Neutrophil (primary cell): ENCODE data around the gene FBXO24.

Experiments
- H3K27ac ChIP-seq: fragments of 200-600 bp; sonication (generic); 2 replicates; pipeline ENCODE4 v1.5.1; 2016; ENCODE audit warnings: mild to moderate bottlenecking, moderate library complexity
- H3K27me3 ChIP-seq: fragments of 200-600 bp; sonication (generic); 2 replicates; pipeline ENCODE4 v1.6.0; 2016; ENCODE audit warnings: mild to moderate bottlenecking
- H3K36me3 ChIP-seq: fragments of 200-600 bp; sonication (generic); 2 replicates; pipeline ENCODE4 v1.5.1; 2017
- H3K4me1 ChIP-seq, 2 experiments: fragments of 200-600 bp in 1 of 2; sonication (generic) in 1 of 2; 1 replicate in 1 of 2; 2 replicates in 1 of 2; pipeline versions ENCODE4 v1.5.1 to v1.6.1; 2013 to 2016; ENCODE audit warnings: low read depth in 1 of 2, low read length in 1 of 2, mild to moderate bottlenecking in 1 of 2, moderate library complexity in 1 of 2; ENCODE audit not compliant: control insufficient read depth in 1 of 2, insufficient read depth in 1 of 2
- H3K4me3 ChIP-seq, 2 experiments: fragments of 200-600 bp in 1 of 2; sonication (generic) in 1 of 2; 1 replicate in 1 of 2; 2 replicates in 1 of 2; pipeline ENCODE4 v1.5.1; 2013 to 2016; ENCODE audit warnings: low read depth in 1 of 2, low read length in 1 of 2, mild to moderate bottlenecking in 1 of 2, moderate library complexity in 1 of 2
- H3K9me3 ChIP-seq: fragments of 200-600 bp; sonication (generic); 2 replicates; pipeline ENCODE4 v1.5.1; 2016
- TF ChIP-seq, protein P1 (sequence below): fragments of 200-600 bp; sonication (generic); IDR thresholded peaks from 2 replicates; pipeline ENCODE4 v1.5.1; 2016; ENCODE audit warnings: antibody characterized with exemption

Gene FBXO24

DNA sequence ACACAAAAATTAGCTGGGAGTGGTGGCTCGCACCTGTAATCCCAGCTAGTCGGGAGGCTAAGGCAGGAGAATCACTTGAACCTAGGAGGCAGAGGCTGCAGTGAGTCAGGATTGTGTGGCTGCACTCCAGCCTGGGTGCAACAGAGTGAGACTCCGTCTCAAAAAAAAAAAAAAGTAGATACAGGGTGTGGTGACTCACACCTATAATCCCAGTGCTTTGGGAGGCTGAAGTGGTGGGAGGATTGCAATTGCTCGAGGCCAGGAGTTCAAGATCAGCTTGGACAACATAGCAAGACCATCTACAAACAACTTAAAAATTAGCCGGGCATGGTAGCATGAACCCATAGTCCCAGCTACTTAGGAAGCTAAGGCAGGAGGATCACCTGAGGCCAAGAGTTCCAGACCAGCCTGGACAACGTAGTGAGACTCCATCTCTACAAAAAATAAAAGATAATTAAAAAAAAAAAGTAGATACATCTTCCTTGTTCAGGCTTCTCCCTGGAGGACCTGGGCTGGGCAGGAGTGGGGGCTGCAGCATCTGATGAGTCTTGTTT is 28.3 kb downstream of the FBXO24 start:
- TF ChIP-seq, protein P1, sequence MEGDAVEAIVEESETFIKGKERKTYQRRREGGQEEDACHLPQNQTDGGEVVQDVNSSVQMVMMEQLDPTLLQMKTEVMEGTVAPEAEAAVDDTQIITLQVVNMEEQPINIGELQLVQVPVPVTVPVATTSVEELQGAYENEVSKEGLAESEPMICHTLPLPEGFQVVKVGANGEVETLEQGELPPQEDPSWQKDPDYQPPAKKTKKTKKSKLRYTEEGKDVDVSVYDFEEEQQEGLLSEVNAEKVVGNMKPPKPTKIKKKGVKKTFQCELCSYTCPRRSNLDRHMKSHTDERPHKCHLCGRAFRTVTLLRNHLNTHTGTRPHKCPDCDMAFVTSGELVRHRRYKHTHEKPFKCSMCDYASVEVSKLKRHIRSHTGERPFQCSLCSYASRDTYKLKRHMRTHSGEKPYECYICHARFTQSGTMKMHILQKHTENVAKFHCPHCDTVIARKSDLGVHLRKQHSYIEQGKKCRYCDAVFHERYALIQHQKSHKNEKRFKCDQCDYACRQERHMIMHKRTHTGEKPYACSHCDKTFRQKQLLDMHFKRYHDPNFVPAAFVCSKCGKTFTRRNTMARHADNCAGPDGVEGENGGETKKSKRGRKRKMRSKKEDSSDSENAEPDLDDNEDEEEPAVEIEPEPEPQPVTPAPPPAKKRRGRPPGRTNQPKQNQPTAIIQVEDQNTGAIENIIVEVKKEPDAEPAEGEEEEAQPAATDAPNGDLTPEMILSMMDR = no peak
- H3K4me3 ChIP-seq = no peak overlapping the region
- peaks cover 23 to 24% of the 10 kb centered on the region in 2 experiments for H3K4me1 ChIP-seq
- H3K27ac ChIP-seq = peak overlapping the region; percentile 94
- H3K9me3 ChIP-seq = no peaks in the 10 kb centered on the region
- no peaks in the 10 kb centered on the region for H3K27me3 ChIP-seq
- peaks cover 12% of the 10 kb centered on the region for H3K36me3 ChIP-seq

DNA sequence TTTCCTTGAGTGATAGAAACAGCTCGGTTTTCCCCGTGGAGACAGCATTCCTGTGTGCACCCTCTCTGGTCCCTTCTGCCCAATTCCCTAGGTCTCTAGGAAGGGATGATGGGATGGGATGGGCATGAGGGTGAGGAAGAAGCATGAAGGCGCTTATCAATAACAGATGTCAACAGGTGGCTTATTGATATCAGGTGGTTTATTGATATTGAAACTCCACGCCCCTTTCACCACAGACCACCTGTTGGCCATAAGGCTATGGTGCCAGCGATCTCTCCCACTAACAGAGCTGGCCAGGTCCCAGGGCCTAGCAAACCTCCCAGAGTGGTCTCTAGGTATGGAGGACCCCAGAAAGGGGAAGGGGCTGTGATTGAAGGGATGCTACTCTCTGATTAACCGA is 34.1 kb downstream of the FBXO24 start:
- Histone ChIP-seq H3K9me3 (no peaks in the 10 kb centered on the region), H3K27me3 (peaks cover 13% of the 10 kb centered on the region), H3K36me3 (peaks cover 7% of the 10 kb centered on the region), H3K4me1 (no peaks in the 10 kb centered on the region), H3K27ac (no peak overlapping the region), H3K4me3 (no peak overlapping the region)
- TF ChIP-seq, protein P1 = no peak

DNA sequence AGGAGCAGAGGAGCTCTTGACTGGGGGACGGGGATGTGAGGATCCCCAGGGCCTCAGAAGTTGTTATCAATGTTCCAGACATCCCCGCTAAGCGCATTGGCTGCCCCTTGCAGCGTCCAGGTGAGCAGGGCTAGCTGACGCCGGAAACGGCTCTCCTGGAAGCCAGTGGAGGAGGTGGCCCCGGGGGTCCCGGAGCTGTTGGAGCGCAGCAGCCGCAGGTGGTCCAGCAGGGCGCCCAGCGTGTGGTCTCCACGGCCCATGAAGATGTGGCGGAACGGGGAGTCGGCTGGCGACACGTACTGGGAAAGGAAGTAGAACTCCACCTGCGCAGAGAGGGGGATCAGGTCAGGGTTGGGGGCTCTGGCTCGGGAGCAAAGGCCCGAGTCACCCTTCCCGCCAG is 34.7 kb downstream of the FBXO24 start:
- H3K9me3 ChIP-seq = no peaks in the 10 kb centered on the region
- TF ChIP-seq, protein P1 = no peak
- H3K4me3 ChIP-seq = no peak overlapping the region
- H3K4me1 ChIP-seq = no peaks in the 10 kb centered on the region
- peaks cover 1% of the 10 kb centered on the region for H3K36me3 ChIP-seq
- H3K27ac ChIP-seq = no peak overlapping the region
- H3K27me3 ChIP-seq = peaks cover 19% of the 10 kb centered on the region

DNA sequence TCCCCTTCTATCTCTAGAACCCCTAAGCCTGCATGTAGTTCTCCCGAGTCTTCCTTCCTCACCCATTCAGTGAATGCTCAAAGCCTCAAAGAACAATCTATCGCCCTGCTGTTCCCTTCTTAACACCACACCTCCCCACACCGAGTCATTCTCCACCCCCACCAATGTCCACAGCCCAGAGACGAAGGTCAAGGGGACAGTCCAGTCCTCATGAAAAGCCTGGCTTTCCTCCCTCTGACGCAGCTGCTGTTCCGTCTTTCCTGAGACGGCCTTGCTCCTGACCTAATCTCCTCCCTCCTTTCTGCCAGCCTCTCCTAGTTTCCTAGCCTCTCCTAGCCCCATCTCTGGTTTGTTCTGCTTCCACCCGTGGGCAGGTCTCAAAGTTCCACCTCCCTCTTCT is 35.4 kb downstream of the FBXO24 start:
- no peaks in the 10 kb centered on the region for H3K36me3 ChIP-seq
- no peak overlapping the region for H3K27ac ChIP-seq
- no peak overlapping the region for H3K4me3 ChIP-seq
- peaks cover 0 to 5% of the 10 kb centered on the region in 2 experiments for H3K4me1 ChIP-seq
- TF ChIP-seq, protein P1 = no peak
- peaks cover 27% of the 10 kb centered on the region for H3K27me3 ChIP-seq
- H3K9me3 ChIP-seq = no peaks in the 10 kb centered on the region

DNA sequence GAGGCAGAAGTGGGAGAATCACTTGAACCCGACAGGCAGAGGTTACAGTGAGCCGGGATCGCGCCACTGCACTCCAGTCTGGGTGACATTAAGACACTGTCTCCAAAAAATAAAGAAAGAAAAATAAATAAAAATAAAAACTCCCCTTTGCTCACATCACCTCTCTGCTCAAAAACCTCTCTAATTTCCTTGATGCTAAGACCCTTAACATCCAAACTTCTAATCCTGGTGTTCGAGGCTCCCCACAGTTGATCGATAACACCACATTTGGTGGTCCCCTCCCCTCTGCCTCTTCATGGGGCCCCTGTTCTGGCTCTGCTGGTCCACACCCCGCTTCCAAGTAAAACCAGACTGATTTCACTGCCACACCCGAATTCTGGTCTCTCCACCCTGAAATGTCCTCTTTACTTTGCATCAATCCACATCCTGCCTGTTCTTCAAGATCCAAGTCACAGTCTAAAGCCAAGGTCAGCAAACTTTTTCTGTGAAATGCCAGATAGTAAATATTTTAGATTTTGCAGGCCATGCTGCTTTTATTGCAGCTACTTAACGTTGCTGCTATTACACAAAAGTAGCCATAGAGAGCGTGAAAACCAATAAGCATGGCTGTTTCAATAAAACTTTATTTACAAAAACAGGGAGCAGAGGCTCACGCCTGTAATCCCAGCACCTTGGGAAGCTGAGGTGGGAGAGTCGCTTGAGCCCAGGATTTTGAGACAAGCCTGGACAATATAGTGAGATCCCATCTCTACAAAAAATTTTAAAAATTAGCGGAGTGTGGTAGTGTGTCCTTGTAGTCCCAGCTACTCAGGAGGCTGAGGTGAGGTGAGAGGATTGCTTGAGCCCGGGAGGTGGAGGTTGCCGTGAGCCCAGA is 38.1 kb downstream of the FBXO24 start:
- H3K4me1 ChIP-seq = peaks cover 4 to 10% of the 10 kb centered on the region in 2 experiments
- no peaks in the 10 kb centered on the region for H3K9me3 ChIP-seq
- TF ChIP-seq, protein P1 = no peak
- no peaks in the 10 kb centered on the region for H3K36me3 ChIP-seq
- no peak overlapping the region for H3K27ac ChIP-seq
- peaks cover 45% of the 10 kb centered on the region for H3K27me3 ChIP-seq
- no peak overlapping the region for H3K4me3 ChIP-seq
